SK-N-MC (cell line): ENCODE data around the gene CCDC57.

ENCODE experiments used
- DNase-seq: peaks from one replicate; pipeline ENCODE4 v3.0.0-alpha.2; 2011; ENCODE audit warnings: low read depth, low spot score
- H3K27ac ChIP-seq: fragments of 200-600 bp; sonication (generic); 2 replicates; pipeline ENCODE4 v1.5.1; 2016; ENCODE audit warnings: mixed run types
- H3K36me3 ChIP-seq: fragments of 200-600 bp; sonication (generic); 2 replicates; pipeline ENCODE4 v1.6.1; 2017; ENCODE audit warnings: antibody characterized with exemption, low read length, mixed read lengths; ENCODE audit not compliant: insufficient read depth
- H3K4me3 ChIP-seq: fragments of 200-600 bp; sonication (generic); 2 replicates; pipeline ENCODE4 v1.5.1; 2016
- H3K9ac ChIP-seq: fragments of 200-600 bp; sonication (generic); 2 replicates; pipeline ENCODE4 v1.8.0; 2017; ENCODE audit warnings: mixed run types, mixed read lengths; ENCODE audit not compliant: insufficient read length
- H3K9me3 ChIP-seq: fragments of 200-600 bp; sonication (generic); 2 replicates; pipeline ENCODE4 v1.6.1; 2017; ENCODE audit warnings: low read depth, mild to moderate bottlenecking, antibody characterized with exemption, low read length, moderate library complexity, mixed read lengths
- EZH2 ChIP-seq: fragments of 200-600 bp; sonication (generic); IDR thresholded peaks from one replicate; pipeline ENCODE4 v1.6.1; 2017; ENCODE audit warnings: antibody characterized with exemption
- FOXP2 ChIP-seq: optimal IDR thresholded peaks from 2 replicates; pipeline ENCODE3; 2011; ENCODE audit warnings: mild to moderate bottlenecking, moderate library complexity; ENCODE audit not compliant: insufficient read depth; ENCODE audit errors: extremely low read length, control extremely low read depth
- POLR2AphosphoS5 ChIP-seq: IDR thresholded peaks from 2 replicates; pipeline ENCODE4 v1.6.1; 2012; ENCODE audit warnings: mild to moderate bottlenecking, low read depth, low read length, borderline replicate concordance

CCDC57 gene

DNA sequence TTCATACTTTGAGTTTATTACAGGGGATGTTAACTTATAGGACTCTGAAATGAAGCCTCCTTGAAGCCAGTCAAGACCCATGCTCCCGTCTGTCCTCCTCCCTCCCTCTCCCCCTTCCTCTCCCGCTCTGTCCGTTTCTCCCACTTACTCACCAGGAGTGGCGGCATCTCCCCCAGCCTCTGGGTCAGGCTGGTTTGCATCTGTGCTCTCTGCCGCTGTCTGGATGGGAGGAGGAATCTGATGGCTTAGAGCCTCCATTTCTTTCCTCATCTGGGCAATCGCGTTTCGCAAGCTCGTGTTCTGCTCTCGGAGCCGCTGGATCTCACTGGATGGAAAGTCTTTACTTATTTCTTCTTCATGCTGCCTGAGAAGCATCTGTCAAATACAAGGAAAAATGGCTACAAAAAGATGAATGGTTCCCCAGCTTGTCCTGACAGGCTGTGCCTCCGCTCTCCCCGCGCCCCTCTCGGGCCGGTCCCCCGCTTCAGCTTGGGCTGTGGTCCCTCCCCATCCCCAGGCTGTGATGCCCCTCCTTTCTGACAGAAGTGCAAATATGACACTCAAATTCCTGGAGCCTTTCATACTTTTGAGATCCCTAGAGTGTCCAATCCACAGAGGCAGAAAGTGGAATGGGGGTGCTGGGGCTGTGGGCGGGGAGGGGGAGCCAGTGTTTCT lies 40.0 kb downstream of the CCDC57 start:
- H3K27ac ChIP-seq, result no peak overlapping the region
- TF ChIP-seq POLR2AphosphoS5, result no peak
- TF ChIP-seq EZH2, result no peak
- TF ChIP-seq FOXP2, result no peak
- no peak overlapping the region for H3K4me3 ChIP-seq
- no peak overlapping the region for H3K9ac ChIP-seq
- no peak for DNase-seq
- no peaks in the 10 kb centered on the region for H3K9me3 ChIP-seq
- no peaks in the 10 kb centered on the region; the same call in 1 of the 2 replicates for H3K36me3 ChIP-seq

DNA sequence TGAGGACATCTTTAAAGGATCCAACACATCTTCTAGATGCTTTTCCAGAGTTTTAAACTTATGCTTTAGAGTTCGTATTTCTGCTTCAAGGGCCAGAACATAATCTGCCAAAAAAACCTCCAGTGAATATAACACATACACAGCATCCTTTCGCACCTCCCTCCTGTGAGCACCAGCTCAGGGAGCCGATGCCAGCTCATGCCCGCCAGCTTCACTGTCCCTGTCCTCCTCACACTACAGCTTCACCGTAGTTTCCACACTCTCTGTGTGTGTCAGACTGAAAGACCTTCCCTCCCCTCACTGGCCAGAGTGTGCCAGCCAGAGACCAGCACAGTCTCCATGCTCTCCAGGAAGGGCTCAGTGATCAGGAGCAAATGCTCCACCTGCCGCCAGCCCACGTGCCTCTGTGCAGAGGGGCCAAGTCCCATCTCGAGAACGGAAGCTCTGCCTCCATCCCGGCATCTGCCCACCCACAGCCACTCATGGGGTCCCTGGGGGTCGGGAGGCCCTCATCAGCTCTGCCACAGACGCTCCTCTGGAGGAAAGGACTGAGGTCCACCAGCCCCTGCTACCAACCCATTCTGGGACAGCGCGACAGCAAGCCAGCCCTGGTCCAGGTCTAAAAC lies 40.8 kb downstream of the CCDC57 start:
- Histone ChIP-seq H3K4me3 (no peak overlapping the region), H3K36me3 (no peaks in the 10 kb centered on the region; the same call in 1 of the 2 replicates), H3K27ac (no peak overlapping the region), H3K9me3 (no peaks in the 10 kb centered on the region), H3K9ac (no peak overlapping the region)
- TF ChIP-seq FOXP2, result no peak
- no peak for TF ChIP-seq POLR2AphosphoS5
- no peak for TF ChIP-seq EZH2
- DNase-seq, result no peak

GRCh38 chr17:82170412-82170961 lies 42.2 kb downstream of the CCDC57 start:
- H3K4me3 ChIP-seq, result no peak overlapping the region
- H3K36me3 ChIP-seq, result no peaks in the 10 kb centered on the region; the same call in 1 of the 2 replicates
- DNase-seq, result no peak
- TF ChIP-seq FOXP2 (no peak), POLR2AphosphoS5 (no peak), EZH2 (no peak)
- no peaks in the 10 kb centered on the region for H3K9me3 ChIP-seq
- H3K27ac ChIP-seq, result no peak overlapping the region
- no peak overlapping the region for H3K9ac ChIP-seq

- Histone ChIP-seq H3K4me3 (no peak overlapping the region), H3K36me3 (no peaks in the 10 kb centered on the region; the same call in 1 of the 2 replicates), H3K27ac (no peak overlapping the region), H3K9ac (no peak overlapping the region), H3K9me3 (no peaks in the 10 kb centered on the region)
- no peak for TF ChIP-seq FOXP2
- no peak for TF ChIP-seq EZH2
- TF ChIP-seq POLR2AphosphoS5, result no peak
- no peak for DNase-seq
Observed at GRCh38 chr17:82168568-82168967, 44.1 kb downstream of the CCDC57 start.

DNA sequence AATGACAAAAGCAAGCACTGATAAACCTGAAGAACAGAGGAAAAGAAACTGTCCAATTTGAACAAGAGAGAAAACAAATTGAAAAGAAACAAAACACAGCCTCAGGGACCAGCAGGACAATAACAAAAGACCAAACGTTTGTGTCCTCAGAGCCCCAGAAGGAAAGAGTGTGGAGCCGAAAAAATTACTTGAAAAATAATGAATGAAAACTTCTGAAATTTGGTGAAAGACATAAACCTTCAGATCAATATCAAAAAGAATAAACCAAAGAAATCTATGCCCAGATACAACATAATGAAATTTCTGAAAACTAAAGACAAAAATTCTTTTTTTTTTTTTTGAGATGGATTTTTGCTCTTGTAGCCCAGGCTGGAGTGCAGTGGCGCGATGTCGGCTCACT lies 45.6 kb downstream of the CCDC57 start:
- TF ChIP-seq POLR2AphosphoS5 (no peak), FOXP2 (no peak), EZH2 (no peak)
- H3K9ac ChIP-seq, result no peak overlapping the region
- no peaks in the 10 kb centered on the region for H3K9me3 ChIP-seq
- no peak for DNase-seq
- no peak overlapping the region for H3K4me3 ChIP-seq
- H3K36me3 ChIP-seq, result peaks cover 4% of the 10 kb centered on the region; the same call in 1 of the 2 replicates
- H3K27ac ChIP-seq, result no peak overlapping the region

DNA sequence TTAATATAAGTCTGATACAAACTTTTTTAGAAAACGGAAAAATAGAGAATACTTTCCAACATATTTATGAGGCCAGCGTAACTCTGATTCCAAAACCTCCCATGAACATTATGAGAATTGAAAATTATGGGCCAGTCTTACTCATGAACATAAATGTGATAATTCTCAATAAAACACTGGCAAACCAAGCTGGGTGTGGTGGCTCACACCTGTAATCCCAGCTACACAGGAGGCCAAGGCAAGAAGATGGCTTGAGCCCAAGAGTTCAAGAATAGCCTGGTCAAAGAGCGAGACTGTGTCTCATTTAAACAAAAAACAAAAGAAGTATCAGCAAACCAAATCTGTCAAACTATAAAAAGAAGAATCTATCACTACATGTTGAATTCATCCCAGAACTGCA lies 47.8 kb downstream of the CCDC57 start:
- Histone ChIP-seq H3K9me3 (no peaks in the 10 kb centered on the region), H3K27ac (no peak overlapping the region), H3K36me3 (peaks cover 15% of the 10 kb centered on the region; the same call in 1 of the 2 replicates), H3K4me3 (no peak overlapping the region), H3K9ac (no peak overlapping the region)
- DNase-seq, result no peak
- TF ChIP-seq FOXP2 (no peak), EZH2 (no peak), POLR2AphosphoS5 (no peak)

GRCh38 chr17:82161216-82161615 lies 51.4 kb downstream of the CCDC57 start:
- Histone ChIP-seq H3K9me3 (no peaks in the 10 kb centered on the region), H3K27ac (no peak overlapping the region), H3K4me3 (no peak overlapping the region), H3K9ac (no peak overlapping the region), H3K36me3 (peaks cover 16% of the 10 kb centered on the region; the same call in 1 of the 2 replicates)
- DNase-seq, result no peak
- TF ChIP-seq POLR2AphosphoS5, result no peak
- TF ChIP-seq EZH2, result no peak
- no peak for TF ChIP-seq FOXP2

- TF ChIP-seq FOXP2 (no peak), POLR2AphosphoS5 (no peak), EZH2 (no peak)
Observed at GRCh38 chr17:82160075-82160474, 52.6 kb downstream of the CCDC57 start.

More at GRCh38 chr17:82160075-82160474, 52.6 kb downstream of the CCDC57 start:
- no peaks in the 10 kb centered on the region for H3K9me3 ChIP-seq
- H3K27ac ChIP-seq, result no peak overlapping the region
- peaks cover 16% of the 10 kb centered on the region; the same call in 1 of the 2 replicates for H3K36me3 ChIP-seq
- no peak overlapping the region for H3K4me3 ChIP-seq
- DNase-seq, result no peak
- no peak overlapping the region for H3K9ac ChIP-seq
